Fibroblast of skin of right quadriceps (primary cell): Measurements from ENCODE around the gene TMEM263.
"Not testable (repeated sequence)": the region's sequence is repeated elsewhere in the genome, so short reads cannot be mapped to it uniquely, and the experiment has no call there.

Experiments
- DNase-seq: peaks from one replicate; pipeline ENCODE4 v3.0.0-alpha.2; 2013

Gene TMEM263

DNA sequence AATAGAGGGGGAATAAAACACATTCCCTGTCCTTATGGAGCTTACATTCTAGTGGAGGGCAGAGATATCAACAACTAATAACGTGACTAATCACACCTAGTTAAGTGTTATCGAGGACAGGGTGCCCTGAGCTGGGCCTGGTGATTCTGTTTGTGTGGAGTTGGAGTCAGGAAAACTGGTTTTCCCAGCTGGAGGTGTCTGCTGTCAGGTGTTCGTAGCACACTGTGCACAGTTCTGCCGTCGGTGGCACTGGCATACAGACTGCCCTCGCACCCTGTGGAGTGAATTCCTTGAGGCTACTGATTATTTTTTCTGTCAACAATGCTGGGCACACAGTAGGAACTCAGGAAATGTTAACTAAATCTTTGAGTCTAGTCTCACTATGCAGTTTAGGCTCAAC is 32.1 kb downstream of the TMEM263 start:
- no peak for DNase-seq

DNA sequence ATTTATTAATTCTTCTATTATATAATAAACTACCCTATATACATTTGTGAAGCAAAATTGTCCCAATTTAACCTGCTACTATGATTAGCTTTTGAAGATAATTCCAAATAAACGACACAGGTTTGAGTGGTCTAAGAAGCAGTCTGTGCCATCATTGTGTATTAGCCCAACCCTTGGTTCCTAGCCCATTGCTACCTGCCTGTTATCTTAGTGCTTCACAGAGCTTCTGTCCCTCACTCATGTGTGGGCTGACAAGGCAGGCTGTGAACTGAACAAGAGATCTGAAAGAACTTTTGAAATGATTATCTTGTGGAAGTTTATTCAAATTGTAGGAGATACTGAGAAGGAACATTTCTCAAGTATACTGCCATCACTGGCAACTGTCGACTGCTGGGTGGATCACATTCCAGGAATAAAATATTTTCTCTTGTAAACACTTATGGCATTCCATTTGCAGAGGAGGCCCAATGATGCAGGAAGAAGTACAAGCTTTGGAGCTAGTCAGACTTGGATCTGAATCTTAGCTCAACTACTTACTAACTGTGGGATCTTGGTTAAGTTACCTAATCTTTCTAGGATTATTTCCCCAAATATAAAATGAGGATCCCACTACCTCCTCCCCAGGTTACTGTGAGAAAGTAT is 39.0 kb downstream of the TMEM263 start:
- peak; percentile 59 for DNase-seq

- DNase-seq, result not testable (repeated sequence)
Observed at GRCh38 chr12:106996102-106996501, 40.4 kb downstream of the TMEM263 start.

DNA sequence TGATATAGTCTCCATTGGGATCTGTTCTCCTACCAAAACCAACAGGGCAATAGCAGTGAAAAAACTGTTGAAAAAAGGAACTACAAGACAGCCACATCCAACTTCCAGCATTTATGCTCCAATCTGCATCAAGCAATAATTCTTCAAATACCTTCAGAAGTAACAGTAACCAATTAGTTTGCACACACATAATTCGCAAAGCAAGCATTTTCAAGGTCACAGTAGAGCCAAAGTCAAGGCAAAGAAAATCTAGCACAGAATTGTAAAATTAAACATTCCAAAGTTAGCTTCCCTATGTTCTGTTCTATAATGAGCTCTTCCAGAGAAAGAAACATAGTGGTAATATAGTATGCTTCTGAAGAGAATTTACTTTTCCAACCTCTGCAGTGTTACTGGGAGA is 42.2 kb downstream of the TMEM263 start:
- DNase-seq, result no peak

DNA sequence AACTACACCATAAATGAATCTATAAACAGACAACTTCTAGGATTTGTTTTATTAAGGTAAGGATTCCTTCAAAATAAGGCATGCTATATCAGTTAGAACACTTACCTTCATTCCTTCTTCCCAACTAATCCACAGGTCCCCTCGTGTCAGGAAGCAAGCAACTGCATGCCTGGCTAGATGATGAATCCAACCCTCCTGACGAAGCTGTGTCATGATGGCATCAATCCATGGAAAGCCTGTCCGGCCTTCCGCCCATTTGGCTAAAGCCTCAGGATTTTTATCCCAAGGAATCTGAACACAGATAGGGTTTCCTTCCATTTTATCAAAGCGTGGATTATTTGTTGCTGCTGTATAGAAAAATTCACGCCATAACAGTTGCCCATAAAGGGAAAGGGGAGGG is 43.7 kb downstream of the TMEM263 start:
- no peak for DNase-seq

DNA sequence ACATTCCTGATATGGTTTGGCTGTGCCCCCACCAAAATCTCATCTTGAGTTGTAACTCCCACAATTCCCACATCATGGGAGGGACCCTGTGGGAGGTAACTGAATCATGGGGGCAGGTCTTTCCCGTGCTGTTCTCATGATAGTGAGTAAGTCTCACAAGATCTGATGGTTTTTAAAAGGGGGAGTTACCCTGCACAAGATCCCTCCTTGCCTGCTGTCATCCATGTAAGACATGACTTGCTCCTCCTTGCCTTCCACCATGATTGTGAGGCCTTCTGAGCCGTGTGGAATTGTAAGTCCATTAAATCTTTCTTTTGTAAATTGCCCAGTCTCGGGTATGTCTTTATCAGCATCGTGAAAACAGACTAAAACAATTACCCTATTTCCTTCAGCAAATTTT is 47.0 kb downstream of the TMEM263 start:
- not testable (repeated sequence) for DNase-seq

DNA sequence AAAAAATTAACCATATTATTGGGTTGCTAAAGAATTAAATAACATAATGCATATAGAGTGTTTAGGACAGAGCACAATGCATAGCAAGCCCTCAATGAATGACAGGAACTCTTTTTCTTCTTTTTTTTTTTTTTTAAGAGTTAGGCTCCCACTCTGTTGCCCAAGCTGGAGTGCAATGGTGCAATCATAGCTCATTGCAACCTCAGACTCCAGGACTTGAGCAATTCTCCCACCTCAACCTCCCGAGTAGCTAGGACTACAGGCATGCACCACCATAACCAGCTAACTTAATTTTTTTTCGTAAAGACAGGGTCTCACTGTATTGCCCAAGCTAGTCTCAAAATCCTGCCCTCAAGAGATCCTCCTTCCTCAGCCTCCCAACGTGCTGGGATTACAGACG is 51.7 kb downstream of the TMEM263 start:
- DNase-seq, result no peak

DNA sequence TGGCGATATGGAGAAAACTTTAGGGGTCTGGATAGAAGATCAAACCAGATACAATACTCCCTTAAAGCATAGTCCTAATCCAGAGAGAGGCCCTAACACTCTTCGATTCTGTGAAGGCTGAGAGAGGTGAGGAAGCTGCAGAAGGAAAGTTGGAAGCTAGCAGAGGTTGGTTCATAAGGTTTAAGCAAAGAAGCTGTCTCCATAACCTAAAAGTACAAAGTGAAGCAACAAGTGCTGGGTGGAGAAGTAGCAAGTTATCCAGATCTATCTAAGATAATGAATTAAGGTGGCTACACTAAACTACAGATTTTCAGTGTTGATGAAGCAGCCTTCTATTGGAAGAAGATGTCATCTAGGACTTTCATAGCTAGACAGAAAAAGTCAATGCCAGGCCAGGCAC is 55.8 kb downstream of the TMEM263 start:
- no peak for DNase-seq

GRCh38 chr12:107012736-107013425 is 57.2 kb downstream of the TMEM263 start:
- DNase-seq, result no peak

GRCh38 chr12:107014055-107014454 is 58.3 kb downstream of the TMEM263 start:
- no peak for DNase-seq

DNA sequence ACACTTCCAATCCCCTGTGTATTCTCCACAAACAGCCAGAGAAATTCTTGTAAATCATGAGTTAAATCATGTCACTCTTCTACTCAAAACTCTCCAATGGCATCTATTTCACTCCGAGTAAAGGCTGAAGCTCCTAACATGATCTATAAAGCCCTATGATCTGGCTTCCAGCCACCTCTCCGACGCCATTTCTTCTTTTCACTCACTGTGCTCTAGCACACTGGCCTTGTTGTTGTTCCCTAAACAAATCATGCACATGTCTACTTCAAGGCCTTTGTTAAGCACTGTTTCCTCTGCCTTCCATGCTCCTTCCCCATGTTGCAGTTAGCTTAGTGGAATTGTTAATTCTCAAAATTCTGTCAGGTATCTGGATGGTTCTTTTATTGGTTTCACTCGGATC is 61.3 kb downstream of the TMEM263 start:
- DNase-seq, result no peak

DNA sequence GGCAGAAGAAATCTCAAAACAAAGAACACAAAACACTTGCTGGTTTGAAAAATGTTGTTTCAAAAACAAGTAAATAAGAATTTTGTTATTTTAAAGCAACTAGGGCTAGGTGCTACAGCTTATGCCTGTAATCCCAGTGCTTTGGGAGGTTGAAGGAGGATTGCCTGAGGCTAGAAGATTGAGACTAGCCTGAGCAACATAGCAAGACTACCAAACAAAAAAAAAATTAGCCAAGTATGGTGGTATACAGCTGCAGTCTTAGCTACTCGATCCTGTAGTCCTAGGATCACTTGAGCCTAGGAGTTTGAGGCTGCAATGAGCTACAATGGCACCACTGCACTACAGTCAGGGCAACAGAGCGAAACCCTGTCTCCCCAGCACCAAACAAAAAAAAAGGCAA is 63.8 kb downstream of the TMEM263 start:
- no peak for DNase-seq
